Kidney (tissue), 14 donors: ENCODE results near the gene CCDC12. TPM values are rescaled to one million over a fixed set of nuclear protein-coding genes. Genes with fewer than 3 reads are reported as not detected.

ENCODE experiments used
- DNase-seq, 5 donors: peaks; one replicate each; pipeline ENCODE4 v3.0.0-alpha.2; 2013 to 2020
- FAIRE-seq: peaks from 2 replicates; lab custom pipeline; 2012; peaks lifted over from hg19 to GRCh38; lab: Jason Lieb, UNC
- H3K27ac ChIP-seq, 2 donors: one replicate each; pipeline ENCODE4 v1.7.0; 2013; ENCODE audit warnings: low read depth in 2 of 2, low read length in 2 of 2, inconsistent platforms in 1 of 2
- H3K27me3 ChIP-seq: one replicate; pipeline ENCODE4 v1.7.1; 2013; ENCODE audit warnings: low read length, inconsistent platforms; ENCODE audit not compliant: control insufficient read depth, insufficient read depth
- H3K36me3 ChIP-seq, 3 donors: one replicate each; pipeline versions ENCODE4 v1.7.0 to v1.7.1; 2013; ENCODE audit warnings: low read length in 3 of 3, control low read depth in 1 of 3, inconsistent platforms in 1 of 3; ENCODE audit not compliant: insufficient read depth in 3 of 3, control insufficient read depth in 2 of 3
- H3K4me1 ChIP-seq, 3 donors: one replicate each; pipeline versions ENCODE4 v1.7.0 to v1.7.1; 2013; ENCODE audit warnings: low read length in 3 of 3, inconsistent platforms in 1 of 3, low read depth in 1 of 3; ENCODE audit not compliant: control insufficient read depth in 2 of 3, insufficient read depth in 2 of 3
- H3K4me3 ChIP-seq, 3 donors: one replicate each; pipeline versions ENCODE4 v1.7.0 to v1.8.1; 2013; ENCODE audit warnings: low read length in 3 of 3, control low read depth in 1 of 3, inconsistent platforms in 1 of 3
- H3K9ac ChIP-seq, 3 donors: one replicate each; pipeline versions ENCODE4 v1.7.0 to v1.7.1; 2013; ENCODE audit warnings: low read length in 3 of 3, control low read depth in 1 of 3, inconsistent platforms in 1 of 3
- H3K9me3 ChIP-seq, 3 donors: one replicate each; pipeline versions ENCODE4 v1.7.0 to v1.7.1; 2013; ENCODE audit warnings: low read length in 3 of 3, control low read depth in 1 of 3, inconsistent platforms in 1 of 3; ENCODE audit not compliant: control insufficient read depth in 2 of 3, insufficient read depth in 1 of 3
- intact Hi-C: fragments of 100-400 bp; cut with DNase I; formaldehyde crosslinking; loops from one replicate; pipeline ENCODE4 v1.11.1; 2022
- polyA plus RNA-seq: library from polyadenylated mRNA; stranded (reverse); fragments of 350-450 nt; fragmentation: Illumina TruSeq; extraction: RNeasy Lipid Tissue Mini Kit (QIAGEN cat#74804); gene quantifications from one replicate; pipeline ENCODE4 v1.2.3, GENCODE V29; 2014; ENCODE audit warnings: low read depth, low replicate concordance; ENCODE audit not compliant: insufficient read depth
- total RNA-seq: library from RNA; stranded (reverse); fragmentation: NEBNext Ultra II Directional; extraction: Animal tissue kit (Norgen Biotek cat#: 25700); gene quantifications from one replicate; pipeline ENCODE4 v1.2.1, GENCODE V29; 2021
- TF ChIP-seq, protein P1 (sequence below): IDR thresholded peaks from 3 replicates; pipeline ENCODE4 v1.5.1; 2012; ENCODE audit warnings: mild to moderate bottlenecking, moderate library complexity, borderline replicate concordance; ENCODE audit not compliant: insufficient read depth; ENCODE audit errors: extremely low read depth
- donor health status: control.
- donor health status: control.
- donor health status: control.
- donor health status: control.
- donor health status: control.
- donor health status: DM: yes; HTN: yes; CAD: no.
- donor health status: Normal renal cell carcinoma (clear cell type).

CCDC12 gene
- total and polyA plus RNA-seq, 2 donors from 2014 or later, result 59.7 to 85.6 TPM

DNA sequence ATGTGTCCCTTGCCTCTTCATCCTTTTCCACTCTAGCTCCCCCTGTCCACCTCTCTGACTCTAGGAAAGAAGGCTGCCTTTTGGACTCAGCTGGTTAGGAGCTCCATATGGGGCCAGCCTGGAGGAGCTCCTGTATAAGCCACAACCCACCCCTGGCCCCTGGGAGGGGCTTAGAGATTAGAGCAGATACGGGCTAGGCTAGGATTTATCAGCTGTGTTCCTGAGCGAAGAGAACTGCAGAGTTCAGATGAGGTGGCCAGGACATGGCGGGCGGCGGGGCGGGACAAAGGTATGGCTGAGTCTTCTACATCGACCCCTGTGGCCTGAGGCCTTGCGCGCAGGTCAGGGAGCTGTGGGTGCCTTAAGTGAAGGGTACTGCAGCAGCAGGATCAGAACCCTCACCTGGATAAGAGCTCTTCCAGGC, 10.8 kb upstream of the CCDC12 start:
- peaks cover 0 to 3% (median 2%) of the 10 kb centered on the region in 3 donors for H3K36me3 ChIP-seq
- TF ChIP-seq, protein P1, sequence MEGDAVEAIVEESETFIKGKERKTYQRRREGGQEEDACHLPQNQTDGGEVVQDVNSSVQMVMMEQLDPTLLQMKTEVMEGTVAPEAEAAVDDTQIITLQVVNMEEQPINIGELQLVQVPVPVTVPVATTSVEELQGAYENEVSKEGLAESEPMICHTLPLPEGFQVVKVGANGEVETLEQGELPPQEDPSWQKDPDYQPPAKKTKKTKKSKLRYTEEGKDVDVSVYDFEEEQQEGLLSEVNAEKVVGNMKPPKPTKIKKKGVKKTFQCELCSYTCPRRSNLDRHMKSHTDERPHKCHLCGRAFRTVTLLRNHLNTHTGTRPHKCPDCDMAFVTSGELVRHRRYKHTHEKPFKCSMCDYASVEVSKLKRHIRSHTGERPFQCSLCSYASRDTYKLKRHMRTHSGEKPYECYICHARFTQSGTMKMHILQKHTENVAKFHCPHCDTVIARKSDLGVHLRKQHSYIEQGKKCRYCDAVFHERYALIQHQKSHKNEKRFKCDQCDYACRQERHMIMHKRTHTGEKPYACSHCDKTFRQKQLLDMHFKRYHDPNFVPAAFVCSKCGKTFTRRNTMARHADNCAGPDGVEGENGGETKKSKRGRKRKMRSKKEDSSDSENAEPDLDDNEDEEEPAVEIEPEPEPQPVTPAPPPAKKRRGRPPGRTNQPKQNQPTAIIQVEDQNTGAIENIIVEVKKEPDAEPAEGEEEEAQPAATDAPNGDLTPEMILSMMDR, result no peak
- FAIRE-seq (no peak), DNase-seq (peak in 1 of 5 donors; percentile 67)
- no peaks in the 10 kb centered on the region for H3K9me3 ChIP-seq
- H3K27ac ChIP-seq, result no peak overlapping the region
- intact Hi-C loops, result no loop called here
- H3K4me1 ChIP-seq, result peaks cover 0 to 18% (median 0%) of the 10 kb centered on the region in 3 donors
- H3K4me3 ChIP-seq, result no peak overlapping the region
- H3K27me3 ChIP-seq, result no peaks in the 10 kb centered on the region
- H3K9ac ChIP-seq, result no peak overlapping the region

DNA sequence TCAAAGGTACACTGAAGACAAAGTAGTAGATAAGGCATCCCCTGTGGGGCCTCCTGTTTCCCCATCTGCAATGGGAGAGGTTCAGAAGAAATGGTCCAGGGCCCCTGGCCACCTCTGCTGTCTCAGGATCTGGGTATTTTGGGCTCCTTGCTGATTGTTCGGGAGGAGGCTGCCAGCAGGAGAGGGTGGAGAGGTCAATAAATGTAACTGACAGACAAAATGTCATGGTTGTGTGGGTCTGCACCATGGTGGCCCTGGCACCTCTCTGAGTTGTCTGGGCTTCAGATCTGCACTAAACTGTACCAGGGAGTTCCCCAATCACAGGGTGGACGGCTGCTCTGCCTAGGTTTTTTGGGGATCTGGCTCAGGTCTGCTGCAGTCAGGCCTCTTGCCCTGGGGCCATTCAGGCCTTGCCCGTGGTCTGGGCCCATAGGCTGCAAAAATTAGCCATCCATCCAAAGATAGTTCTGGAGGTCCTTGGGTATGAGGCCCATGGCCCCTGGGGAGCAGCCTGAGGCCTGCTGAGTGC, 10.3 kb upstream of the CCDC12 start:
- H3K9me3 ChIP-seq, result no peaks in the 10 kb centered on the region
- DNase-seq (peak in 1 of 5 donors; percentile 52), FAIRE-seq (no peak)
- H3K27me3 ChIP-seq, result no peaks in the 10 kb centered on the region
- TF ChIP-seq, protein P1, result no peak
- H3K36me3 ChIP-seq, result peaks cover 0 to 2% (median 2%) of the 10 kb centered on the region in 3 donors
- H3K9ac ChIP-seq, result no peak overlapping the region
- intact Hi-C loops, result no loop called here
- no peak overlapping the region for H3K4me3 ChIP-seq
- no peak overlapping the region for H3K27ac ChIP-seq
- peaks cover 0 to 21% (median 0%) of the 10 kb centered on the region in 3 donors for H3K4me1 ChIP-seq

DNA sequence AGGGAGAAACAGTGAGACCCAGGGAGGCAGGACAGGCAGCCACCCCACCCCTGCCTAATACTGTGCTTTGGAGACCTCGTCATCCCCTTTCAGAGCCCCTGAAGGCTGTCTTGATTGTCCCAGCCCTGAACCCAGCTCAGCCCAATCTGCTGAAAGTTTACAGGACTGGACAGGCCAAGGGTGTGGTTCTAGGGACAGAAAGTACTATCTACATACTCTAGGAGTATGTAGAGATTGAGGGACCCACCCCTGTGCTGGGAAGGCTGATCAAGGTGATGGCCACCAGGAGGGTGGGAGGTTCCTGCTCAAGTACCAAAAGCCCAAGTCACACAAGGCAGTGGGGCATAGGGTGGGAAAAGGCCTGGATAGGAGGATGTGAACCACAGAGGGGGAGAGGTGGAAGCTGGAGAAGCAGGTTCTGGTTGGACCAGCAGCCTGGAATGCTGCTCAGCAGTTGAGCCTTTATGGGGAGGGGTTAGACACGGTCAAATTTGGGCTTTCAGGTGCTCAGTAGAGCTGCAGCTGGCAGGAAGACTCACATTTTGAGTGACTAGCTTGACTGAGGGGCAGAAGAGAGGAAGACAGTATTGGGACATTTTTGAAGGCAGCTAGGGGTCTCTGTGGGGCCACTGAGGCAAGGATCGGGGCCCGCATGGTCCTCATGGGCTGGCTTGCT, 9.6 kb upstream of the CCDC12 start:
- FAIRE-seq, result no peak
- no peaks in the 10 kb centered on the region for H3K9me3 ChIP-seq
- H3K4me3 ChIP-seq, result no peak overlapping the region
- intact Hi-C loops, result no loop called here
- peaks cover 0 to 26% (median 0%) of the 10 kb centered on the region in 3 donors for H3K4me1 ChIP-seq
- peak in 1 of 5 donors; percentile 11 for DNase-seq
- no peaks in the 10 kb centered on the region for H3K27me3 ChIP-seq
- H3K9ac ChIP-seq, result no peak overlapping the region
- TF ChIP-seq, protein P1, result no peak
- H3K27ac ChIP-seq, result no peak overlapping the region
- H3K36me3 ChIP-seq, result peaks cover 0 to 2% (median 0%) of the 10 kb centered on the region in 3 donors
